H9 (cell line): ENCODE measurements around the gene DIP2C. TPM values are rescaled to one million over a fixed set of nuclear protein-coding genes. Genes with fewer than 3 reads are reported as not detected.

Source experiments
- DNase-seq: peaks from one replicate; pipeline ENCODE4 v3.0.0-alpha.2; 2017
- H2AFZ ChIP-seq: one replicate; pipeline ENCODE4 v1.6.1; 2013; ENCODE audit warnings: mild to moderate bottlenecking, low read length, control low read depth, moderate library complexity
- H2AK5ac ChIP-seq: 2 replicates; pipeline ENCODE4 v1.6.1; 2013; ENCODE audit warnings: low read length, control low read depth, mixed read lengths; ENCODE audit not compliant: insufficient read length
- H2BK120ac ChIP-seq: one replicate; pipeline ENCODE4 v1.6.1; 2013; ENCODE audit warnings: low read depth, mild to moderate bottlenecking, low read length, control low read depth, inconsistent platforms; ENCODE audit not compliant: poor library complexity, severe bottlenecking
- H2BK12ac ChIP-seq: 2 replicates; pipeline ENCODE4 v1.6.1; 2013; ENCODE audit warnings: low read length, control low read depth, mixed read lengths, low read depth; ENCODE audit not compliant: insufficient read length
- H2BK15ac ChIP-seq: 2 replicates; pipeline ENCODE4 v1.6.1; 2013; ENCODE audit warnings: low read depth, low read length, control low read depth
- H2BK20ac ChIP-seq: one replicate; pipeline ENCODE4 v1.6.1; 2013; ENCODE audit warnings: low read depth, mild to moderate bottlenecking, low read length, control low read depth, inconsistent platforms; ENCODE audit not compliant: poor library complexity, severe bottlenecking
- H2BK5ac ChIP-seq: 2 replicates; pipeline ENCODE4 v1.6.1; 2013; ENCODE audit warnings: low read length, control low read depth, mixed read lengths; ENCODE audit not compliant: insufficient read length
- H3K14ac ChIP-seq: 2 replicates; pipeline ENCODE4 v1.6.1; 2013; ENCODE audit warnings: low read length, control low read depth; ENCODE audit not compliant: insufficient read depth
- H3K18ac ChIP-seq: 2 replicates; pipeline ENCODE4 v1.6.1; 2013; ENCODE audit warnings: low read depth, mild to moderate bottlenecking, mixed read lengths, low read length, control low read depth; ENCODE audit not compliant: insufficient read length
- H3K23ac ChIP-seq: 2 replicates; pipeline ENCODE4 v1.6.1; 2013; ENCODE audit warnings: low read length, control low read depth, mixed read lengths, low read depth; ENCODE audit not compliant: insufficient read length
- H3K23me2 ChIP-seq: 2 replicates; pipeline ENCODE4 v1.6.1; 2013; ENCODE audit warnings: low read depth, mild to moderate bottlenecking, mixed read lengths, low read length, control low read depth; ENCODE audit not compliant: insufficient read length, poor library complexity, severe bottlenecking
- H3K27ac ChIP-seq: 2 replicates; pipeline ENCODE4 v1.5.1; 2013; ENCODE audit warnings: low read length, control low read depth, mixed read lengths, low read depth; ENCODE audit not compliant: insufficient read length
- H3K27me3 ChIP-seq: 2 replicates; pipeline ENCODE4 v1.6.1; 2013; ENCODE audit warnings: low read length, control low read depth, inconsistent platforms; ENCODE audit not compliant: insufficient read depth
- H3K4ac ChIP-seq: 2 replicates; pipeline ENCODE4 v1.6.1; 2013; ENCODE audit warnings: low read depth, mild to moderate bottlenecking, control low read depth, inconsistent platforms, low read length, moderate library complexity
- H3K4me1 ChIP-seq: 2 replicates; pipeline ENCODE4 v1.6.1; 2013; ENCODE audit warnings: low read length, control low read depth, inconsistent platforms; ENCODE audit not compliant: insufficient read depth
- H3K4me2 ChIP-seq: 2 replicates; pipeline ENCODE4 v1.6.1; 2013; ENCODE audit warnings: low read length, control low read depth, mixed read lengths; ENCODE audit not compliant: insufficient read length, insufficient read depth
- H3K56ac ChIP-seq: 2 replicates; pipeline ENCODE4 v1.6.1; 2013; ENCODE audit warnings: low read depth, mild to moderate bottlenecking, mixed read lengths, low read length, control low read depth; ENCODE audit not compliant: insufficient read length
- H3K79me1 ChIP-seq: 2 replicates; pipeline ENCODE4 v1.6.1; 2013; ENCODE audit warnings: low read depth, mild to moderate bottlenecking, moderate library complexity, low read length, control low read depth, inconsistent platforms; ENCODE audit not compliant: insufficient read depth, poor library complexity, severe bottlenecking
- H3K79me2 ChIP-seq: 2 replicates; pipeline ENCODE4 v1.6.1; 2013; ENCODE audit warnings: low read length, control low read depth, inconsistent platforms; ENCODE audit not compliant: insufficient read depth
- H3K9ac ChIP-seq: 2 replicates; pipeline ENCODE4 v1.6.1; 2013; ENCODE audit warnings: low read length, control low read depth, mixed read lengths; ENCODE audit not compliant: insufficient read length; ENCODE audit errors: extremely low read depth
- H3K9me3 ChIP-seq: one replicate; pipeline ENCODE4 v1.6.1; 2013; ENCODE audit warnings: low read depth, low read length, inconsistent platforms; ENCODE audit not compliant: control insufficient read depth
- H3T11ph ChIP-seq: one replicate; pipeline ENCODE4 v1.6.1; 2013; ENCODE audit warnings: mild to moderate bottlenecking, low read length, control low read depth, inconsistent platforms
- H4K20me1 ChIP-seq: one replicate; pipeline ENCODE4 v1.6.1; 2013; ENCODE audit not compliant: control insufficient read depth, insufficient read length, insufficient read depth
- H4K5ac ChIP-seq: 2 replicates; pipeline ENCODE4 v1.6.1; 2013; ENCODE audit warnings: low read depth, mild to moderate bottlenecking, mixed read lengths, low read length, control low read depth; ENCODE audit not compliant: insufficient read length
- H4K8ac ChIP-seq: replicated peaks from 2 replicates; pipeline ENCODE4 v1.6.1; 2013; ENCODE audit warnings: low read length, control low read depth, mixed read lengths, low read depth; ENCODE audit not compliant: insufficient read length
- H4K91ac ChIP-seq: 2 replicates; pipeline ENCODE4 v1.6.1; 2013; ENCODE audit warnings: low read depth, mild to moderate bottlenecking, moderate library complexity, mixed read lengths, low read length, control low read depth; ENCODE audit not compliant: insufficient read length
- H3K27ac Mint-ChIP-seq, 3 experiments: 2 replicates in 2 of 3; 3 replicates in 1 of 3; pipeline ENCODE4 v1.8.0; 2020 to 2021; ENCODE audit warnings: mixed read lengths in 3 of 3, mild to moderate bottlenecking in 1 of 3, moderate library complexity in 1 of 3
- H3K27me3 Mint-ChIP-seq: 2 replicates; pipeline ENCODE4 v1.8.0; 2021; ENCODE audit warnings: low read depth, mild to moderate bottlenecking, moderate library complexity, mixed read lengths
- H3K36me3 Mint-ChIP-seq, 3 experiments: 2 replicates in 2 of 3; 3 replicates in 1 of 3; pipeline ENCODE4 v1.8.0; 2020 to 2021; ENCODE audit warnings: low read depth in 3 of 3, mixed read lengths in 3 of 3; ENCODE audit not compliant: insufficient read depth in 1 of 3
- H3K4me1 Mint-ChIP-seq, 2 experiments: 2 replicates each; pipeline ENCODE4 v1.8.0; 2020; ENCODE audit warnings: mixed read lengths in 2 of 2
- H3K4me3 Mint-ChIP-seq, 2 experiments: 2 replicates in 1 of 2; 3 replicates in 1 of 2; pipeline ENCODE4 v1.8.0; 2020 to 2021; ENCODE audit warnings: mild to moderate bottlenecking in 2 of 2, mixed read lengths in 2 of 2, moderate library complexity in 1 of 2
- H3K9me3 Mint-ChIP-seq, 2 experiments: 2 replicates in 1 of 2; 3 replicates in 1 of 2; pipeline ENCODE4 v1.8.0; 2020; ENCODE audit warnings: mild to moderate bottlenecking in 2 of 2, mixed read lengths in 2 of 2, moderate library complexity in 1 of 2
- WGBS: extraction: QIAGEN DNeasy Blood & Tissue Kit; methylation state at CpG from one replicate; pipeline ENCODE4 v1.1.7; 2013; ENCODE audit warnings: missing lambda C conversion rate, low lambda C conversion rate, mixed read lengths; ENCODE audit not compliant: insufficient read length; ENCODE audit errors: extremely low coverage; 5-methylcytosine and 5-hydroxymethylcytosine counted together
- total RNA-seq: library from RNA; stranded (reverse); gene quantifications from 2 replicates; pipeline ENCODE4 v1.2.1, GENCODE V29; 2021
- TF ChIP-seq, protein P1 (sequence below): fragments of 200-600 bp; sonication (generic); conservative IDR thresholded peaks from 3 replicates; pipeline ENCODE4 v1.8.0; 2021; ENCODE audit warnings: antibody characterized with exemption, mild to moderate bottlenecking

Gene DIP2C
- total RNA-seq, 1 experiment from 2014 or later = 7.9 TPM

DNA sequence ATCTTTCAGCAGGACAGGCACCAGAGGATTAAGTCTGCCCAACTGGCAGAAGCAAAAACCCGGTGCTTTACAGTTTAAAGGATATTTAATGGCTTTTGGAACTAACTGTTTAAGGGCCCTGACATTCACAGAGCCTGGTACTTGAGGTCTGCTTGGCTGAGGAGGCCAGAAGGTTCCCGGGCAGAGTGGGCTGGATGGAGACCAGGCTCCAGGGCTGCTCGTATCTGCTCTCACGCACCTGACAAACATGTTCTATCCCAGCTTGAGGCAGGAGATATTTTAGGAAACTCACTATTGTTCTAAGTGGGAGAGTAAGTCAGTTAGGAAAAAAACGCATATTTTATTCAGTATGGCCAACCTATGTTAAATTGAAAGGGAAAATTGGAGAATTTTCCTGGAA lies 410.8 kb downstream of the DIP2C start:
- Histone ChIP-seq H3K27me3 (no peaks in the 10 kb centered on the region), H3K14ac (no peak overlapping the region), H2BK5ac (no peak overlapping the region), H3K79me1 (no peaks in the 10 kb centered on the region), H3K9ac (no peak overlapping the region), H3K56ac (no peak overlapping the region), H3K79me2 (no peaks in the 10 kb centered on the region), H2BK12ac (no peak overlapping the region), H3K27ac (no peak overlapping the region), H3K18ac (no peak overlapping the region), H3K4me1 (peaks cover 2% of the 10 kb centered on the region; the same call in 1 of the 2 replicates), H4K91ac (no peak overlapping the region), H3K4me2 (no peak overlapping the region), H3K4ac (no peak overlapping the region), H2BK15ac (no peak overlapping the region), H2AFZ (no peak overlapping the region), H4K20me1 (no peaks in the 10 kb centered on the region), H3K23ac (no peak overlapping the region), H3K9me3 (no peaks in the 10 kb centered on the region), H3T11ph (no peak overlapping the region), H2BK20ac (no peak overlapping the region), H4K5ac (no peak overlapping the region), H2BK120ac (no peak overlapping the region), H3K23me2 (peaks cover 4% of the 10 kb centered on the region), H4K8ac (no peak overlapping the region), H2AK5ac (no peak overlapping the region)
- no CpG with 5 or more reads among the region's 5 CpGs for WGBS
- no peak for DNase-seq
- Mint-ChIP-seq H3K4me1 (peaks cover 9% of the 10 kb centered on the region in 2 experiments), H3K27me3 (no peaks in the 10 kb centered on the region), H3K4me3 (no peak overlapping the region), H3K9me3 (no peaks in the 10 kb centered on the region), H3K36me3 (peaks cover 2 to 12% (median 4%) of the 10 kb centered on the region in 3 experiments; a peak in 6 of 7 replicates), H3K27ac (no peak overlapping the region)
- TF ChIP-seq, protein P1, sequence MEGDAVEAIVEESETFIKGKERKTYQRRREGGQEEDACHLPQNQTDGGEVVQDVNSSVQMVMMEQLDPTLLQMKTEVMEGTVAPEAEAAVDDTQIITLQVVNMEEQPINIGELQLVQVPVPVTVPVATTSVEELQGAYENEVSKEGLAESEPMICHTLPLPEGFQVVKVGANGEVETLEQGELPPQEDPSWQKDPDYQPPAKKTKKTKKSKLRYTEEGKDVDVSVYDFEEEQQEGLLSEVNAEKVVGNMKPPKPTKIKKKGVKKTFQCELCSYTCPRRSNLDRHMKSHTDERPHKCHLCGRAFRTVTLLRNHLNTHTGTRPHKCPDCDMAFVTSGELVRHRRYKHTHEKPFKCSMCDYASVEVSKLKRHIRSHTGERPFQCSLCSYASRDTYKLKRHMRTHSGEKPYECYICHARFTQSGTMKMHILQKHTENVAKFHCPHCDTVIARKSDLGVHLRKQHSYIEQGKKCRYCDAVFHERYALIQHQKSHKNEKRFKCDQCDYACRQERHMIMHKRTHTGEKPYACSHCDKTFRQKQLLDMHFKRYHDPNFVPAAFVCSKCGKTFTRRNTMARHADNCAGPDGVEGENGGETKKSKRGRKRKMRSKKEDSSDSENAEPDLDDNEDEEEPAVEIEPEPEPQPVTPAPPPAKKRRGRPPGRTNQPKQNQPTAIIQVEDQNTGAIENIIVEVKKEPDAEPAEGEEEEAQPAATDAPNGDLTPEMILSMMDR = no peak
